NCI-H2227 treated with DMSO at 0.1 percent for 48 hours (cell line): ENCODE measurements around the gene SGCE.

ENCODE experiments used
- DNase-seq: peaks from one replicate; lab custom pipeline; 2025; lab: John Stamatoyannopoulos, UW

Gene SGCE

GRCh38 chr7:94623820-94624219 lies 32.1 kb downstream of the SGCE start:
- no peak for DNase-seq

DNA sequence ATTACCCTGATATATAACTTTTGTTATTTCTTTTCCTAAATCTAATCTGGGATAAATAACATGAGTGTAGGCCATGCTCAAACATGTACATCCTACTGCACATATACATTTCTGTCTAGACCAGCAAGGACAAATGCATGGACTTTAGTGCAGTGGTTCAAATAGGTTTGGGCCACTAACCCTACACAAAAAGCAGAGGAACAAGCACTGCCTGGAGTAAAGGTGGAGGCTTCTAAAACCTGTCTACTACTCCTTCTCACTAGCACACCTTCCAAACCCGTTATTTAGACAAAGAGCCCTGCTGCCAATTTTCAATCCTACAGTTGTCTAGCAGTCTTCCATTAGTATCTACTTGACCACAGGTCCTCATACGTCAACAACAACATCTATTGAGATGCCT lies 34.8 kb downstream of the SGCE start:
- DNase-seq: no peak

DNA sequence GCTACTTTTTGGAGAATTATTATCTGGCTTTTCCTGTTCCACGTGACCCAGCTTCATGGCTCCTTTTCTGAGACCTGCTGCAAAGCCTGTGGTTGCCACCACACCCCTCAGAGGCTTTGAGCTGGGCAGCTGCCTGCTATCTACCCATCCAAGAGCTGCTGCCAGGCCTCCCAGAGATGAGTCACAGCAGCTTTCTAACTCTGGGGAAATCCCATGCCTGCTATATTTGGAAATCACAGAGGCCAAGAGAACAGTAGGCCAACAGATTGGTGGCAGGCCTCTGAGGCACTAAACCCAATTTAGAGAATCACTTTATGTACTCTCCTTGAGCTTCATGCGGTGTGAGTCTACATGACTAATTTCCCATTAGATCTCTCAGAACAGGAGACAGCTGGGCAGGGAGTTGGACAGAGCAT lies 35.2 kb downstream of the SGCE start:
- no peak for DNase-seq

GRCh38 chr7:94618126-94618525 lies 37.8 kb downstream of the SGCE start:
- DNase-seq: no peak

DNA sequence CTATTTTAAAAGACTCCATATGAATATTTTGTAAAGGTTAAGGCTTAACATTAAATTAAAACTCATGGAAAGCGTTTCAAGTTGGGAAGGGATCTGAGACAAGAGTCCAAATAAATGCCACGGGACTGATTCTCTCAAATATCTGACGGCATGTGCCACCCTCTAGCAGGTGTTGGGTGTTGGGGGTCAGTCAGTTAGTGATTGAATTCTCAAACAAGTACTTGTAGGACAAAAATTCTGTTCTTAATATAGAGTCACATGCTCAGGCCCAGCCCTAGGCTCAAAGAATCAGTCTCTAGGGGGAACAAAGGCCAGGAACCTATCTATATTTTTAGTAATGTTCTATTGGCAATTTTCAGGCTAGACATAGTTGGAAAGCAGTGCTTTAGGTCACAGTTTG lies 39.1 kb downstream of the SGCE start:
- no peak for DNase-seq

- DNase-seq: no peak
Observed at GRCh38 chr7:94615666-94616065, 40.3 kb downstream of the SGCE start.

GRCh38 chr7:94612661-94613060 lies 43.3 kb downstream of the SGCE start:
- DNase-seq: no peak

- DNase-seq: no peak
Observed at GRCh38 chr7:94612253-94612652, 43.7 kb downstream of the SGCE start.

- DNase-seq: no peak
Observed at GRCh38 chr7:94609561-94609960, 46.4 kb downstream of the SGCE start.

DNA sequence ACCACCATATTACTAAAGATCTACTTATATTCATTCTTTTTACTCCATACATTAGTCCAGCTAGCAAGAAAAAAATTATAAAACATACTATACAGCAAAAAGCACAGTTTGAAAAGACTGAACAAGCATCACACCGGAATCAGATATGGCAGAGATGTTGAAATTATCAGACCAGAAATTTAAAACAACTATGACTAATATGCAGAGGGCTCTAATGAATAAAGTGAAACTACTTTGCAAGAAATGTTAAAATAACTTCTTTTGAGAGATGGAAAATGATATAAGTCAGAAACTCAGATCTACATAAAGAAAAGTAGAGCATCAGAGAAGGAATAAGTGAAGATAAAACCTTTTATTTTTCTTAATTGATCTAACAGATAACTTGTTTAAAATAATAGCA lies 50.9 kb downstream of the SGCE start:
- DNase-seq: no peak

GRCh38 chr7:94602181-94602580 lies 53.8 kb downstream of the SGCE start:
- DNase-seq: no peak

DNA sequence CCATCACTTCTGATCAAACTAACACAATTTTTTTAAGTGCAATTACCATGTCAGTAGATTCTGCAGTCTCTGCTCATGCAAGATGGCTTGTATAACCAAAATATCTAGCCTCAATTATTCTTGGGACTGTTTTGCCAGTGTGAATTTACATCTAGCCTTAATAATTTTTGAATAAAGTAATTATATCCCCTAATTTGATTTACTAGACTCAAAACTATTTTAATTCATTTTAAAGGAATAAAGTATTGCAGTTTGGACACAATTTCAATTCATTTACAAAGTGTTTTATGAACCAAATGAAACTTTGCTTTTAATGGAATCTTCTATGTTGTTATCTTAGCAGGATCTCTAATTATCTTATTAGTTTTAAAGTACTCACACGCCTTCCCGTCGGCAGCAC lies 55.7 kb downstream of the SGCE start:
- no peak for DNase-seq

- no peak for DNase-seq
Observed at GRCh38 chr7:94595717-94596116, 60.2 kb downstream of the SGCE start.

- DNase-seq: no peak
Observed at GRCh38 chr7:94594882-94595281, 61.1 kb downstream of the SGCE start.

- DNase-seq: no peak
Observed at GRCh38 chr7:94591176-94591575, 64.8 kb downstream of the SGCE start.

DNA sequence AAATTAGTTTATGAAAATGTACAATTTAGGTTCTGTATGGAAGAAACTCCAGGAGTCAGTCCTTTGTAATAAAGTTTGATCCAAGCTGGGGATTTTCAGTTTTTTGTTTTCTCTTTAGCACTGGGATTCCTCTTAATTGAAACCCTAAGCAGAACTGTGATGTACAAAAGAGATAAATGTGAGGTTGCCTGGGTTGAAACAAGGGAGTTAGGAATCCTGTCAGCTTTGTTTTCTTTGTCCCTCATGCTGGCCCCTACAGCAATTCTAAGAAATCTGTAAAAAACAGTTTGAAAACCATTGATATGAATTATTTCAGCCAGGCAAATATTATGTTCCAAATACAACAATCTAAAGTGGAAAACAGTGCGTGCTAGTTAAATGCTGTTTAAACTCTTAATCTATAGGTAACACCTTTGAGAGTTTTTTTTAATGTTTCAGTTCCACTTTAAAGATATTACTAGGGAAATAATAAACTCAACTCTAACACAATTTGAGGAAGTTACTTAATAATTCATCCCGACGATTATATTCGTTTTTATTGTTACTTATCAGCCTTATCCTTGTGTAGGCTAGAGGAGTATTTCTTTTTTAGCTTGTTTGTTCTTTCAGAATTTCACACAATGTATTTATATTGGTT lies 65.3 kb downstream of the SGCE start:
- DNase-seq: no peak

GRCh38 chr7:94588075-94588474 lies 67.9 kb downstream of the SGCE start:
- no peak for DNase-seq

- DNase-seq: no peak
Observed at GRCh38 chr7:94584113-94584512, 71.8 kb downstream of the SGCE start.

DNA sequence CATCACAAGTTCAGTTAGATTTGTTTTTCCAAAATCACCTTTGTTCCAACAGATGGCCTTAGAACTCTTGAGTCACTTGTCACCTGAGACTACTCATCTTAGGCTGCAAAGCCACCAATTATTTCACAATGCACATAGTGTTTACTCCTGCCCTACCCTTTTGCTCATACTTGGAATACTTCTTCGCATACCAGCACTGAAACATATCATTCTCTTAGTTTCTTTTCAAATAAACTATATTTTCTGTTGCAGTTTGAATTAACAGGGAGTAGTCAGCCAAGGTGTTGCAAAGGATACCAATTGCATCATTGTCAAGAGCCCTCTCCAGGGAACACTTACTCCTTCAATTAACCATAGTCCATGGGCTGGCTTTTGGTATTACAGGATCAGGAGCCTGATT lies 75.3 kb downstream of the SGCE start:
- no peak for DNase-seq

GRCh38 chr7:94579470-94579869 lies 76.5 kb downstream of the SGCE start:
- DNase-seq: no peak

- DNase-seq: no peak
Observed at GRCh38 chr7:94578614-94579013, 77.3 kb downstream of the SGCE start.

DNA sequence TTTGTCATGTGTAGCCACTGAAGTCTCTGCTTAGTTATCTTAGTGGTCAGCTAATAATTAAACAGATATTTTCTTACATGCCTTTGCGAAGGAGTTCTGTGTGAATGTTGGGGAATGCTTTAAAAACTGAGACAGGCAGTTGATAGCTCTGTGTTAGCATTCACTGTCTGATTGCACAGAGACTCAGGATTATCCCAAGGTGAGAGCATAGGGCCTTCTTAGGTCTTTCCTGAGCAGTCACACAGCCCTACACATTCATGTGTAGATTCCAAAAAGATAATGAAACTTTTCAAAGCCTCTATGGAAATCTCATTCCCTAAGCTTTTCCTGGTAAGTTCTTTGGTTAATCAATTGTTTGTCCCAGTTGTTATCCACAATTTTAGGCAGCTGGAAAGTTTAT lies 78.6 kb downstream of the SGCE start:
- DNase-seq: no peak

DNA sequence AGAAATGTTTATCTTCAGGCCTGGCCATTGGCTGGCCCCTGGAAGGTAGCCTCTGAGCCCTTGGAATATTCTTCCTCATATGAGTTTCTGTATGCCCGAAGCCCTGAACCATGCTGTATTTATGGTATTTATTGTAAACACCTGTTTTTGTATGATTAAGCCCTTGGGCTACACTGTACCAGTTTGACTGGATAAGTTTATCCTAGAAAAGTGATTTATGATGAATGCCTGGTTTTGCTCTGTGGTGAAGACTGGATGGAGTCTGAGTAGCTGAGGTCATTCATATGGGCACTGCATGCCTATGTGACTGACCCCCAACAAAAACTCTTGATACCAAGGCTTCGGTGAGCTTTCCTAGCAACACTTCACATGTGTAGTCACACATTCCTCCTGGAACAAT lies 79.6 kb downstream of the SGCE start:
- DNase-seq: no peak

- DNase-seq: no peak
Observed at GRCh38 chr7:94575646-94576045, 80.3 kb downstream of the SGCE start.

DNA sequence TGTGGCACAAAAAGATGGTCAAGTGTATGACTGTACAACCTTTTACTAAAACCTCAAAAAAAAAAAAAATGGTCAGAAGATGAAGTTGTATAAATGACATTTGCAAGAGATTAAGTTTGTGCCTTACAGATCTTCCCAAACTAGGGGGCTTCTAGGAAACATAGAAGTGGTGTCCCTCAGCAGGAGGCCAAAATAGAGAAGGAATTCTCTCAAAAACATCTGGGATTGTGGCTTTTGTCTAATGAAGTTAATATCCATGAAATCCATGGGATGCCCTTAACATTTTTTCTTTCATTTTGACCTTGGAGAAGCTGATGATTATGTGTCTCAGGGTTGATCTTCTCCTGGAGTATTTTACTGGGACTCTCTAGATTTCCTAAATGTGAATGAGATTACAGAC lies 84.1 kb downstream of the SGCE start:
- DNase-seq: no peak
